Neural cell (in vitro differentiated cells): ENCODE data around the gene CFB. TPM values are rescaled to one million over a fixed set of nuclear protein-coding genes. Genes with fewer than 3 reads are reported as not detected.

Experiments
- H2AFZ ChIP-seq: fragments of 200-600, 300-800 bp; sonication (generic), shearing (Covaris generic); 2 replicates; pipeline ENCODE4 v1.6.0; 2014; ENCODE audit warnings: low read depth, mild to moderate bottlenecking, antibody characterized with exemption, low read length, moderate library complexity
- H3F3A ChIP-seq: fragments of 200-600 bp; shearing (Covaris generic); 2 replicates; pipeline ENCODE4 v1.6.1; 2016; ENCODE audit warnings: mild to moderate bottlenecking, moderate library complexity, mixed read lengths, antibody characterized with exemption, low read length; ENCODE audit not compliant: insufficient read depth, poor library complexity, severe bottlenecking
- H3K27ac ChIP-seq: fragments of 200-600, 300-800 bp; sonication (generic), shearing (Covaris generic); 2 replicates; pipeline ENCODE4 v1.5.1; 2014; ENCODE audit warnings: mild to moderate bottlenecking, low read length, moderate library complexity
- H3K27me3 ChIP-seq: fragments of 300-800, 200-600 bp; sonication (generic), shearing (Covaris generic); 2 replicates; pipeline ENCODE4 v1.6.0; 2014; ENCODE audit warnings: mild to moderate bottlenecking, low read depth, low read length, moderate library complexity; ENCODE audit not compliant: insufficient read depth
- H3K36me3 ChIP-seq: fragments of 300-800, 200-600 bp; sonication (generic), shearing (Covaris generic); 2 replicates; pipeline ENCODE4 v1.5.1; 2014; ENCODE audit warnings: mild to moderate bottlenecking, antibody characterized with exemption, low read length, moderate library complexity; ENCODE audit not compliant: insufficient read depth
- H3K4me2 ChIP-seq: fragments of 300-800, 200-600 bp; sonication (generic), shearing (Covaris generic); 2 replicates; pipeline ENCODE4 v1.6.0; 2014; ENCODE audit warnings: mild to moderate bottlenecking, low read length
- H3K4me3 ChIP-seq: fragments of 300-800, 200-600 bp; sonication (generic), shearing (Covaris generic); 2 replicates; pipeline ENCODE4 v1.5.1; 2014; ENCODE audit warnings: mild to moderate bottlenecking, low read length, moderate library complexity
- H3K79me2 ChIP-seq: fragments of 200-600 bp; shearing (Covaris generic); replicated peaks from 2 replicates; pipeline ENCODE4 v1.6.0; 2014; ENCODE audit warnings: mild to moderate bottlenecking, low read length, moderate library complexity; ENCODE audit not compliant: insufficient read depth
- H3K9ac ChIP-seq: fragments of 300-800, 200-600 bp; sonication (generic), shearing (Covaris generic); 2 replicates; pipeline ENCODE4 v1.6.1; 2016; ENCODE audit warnings: mild to moderate bottlenecking, low read length, mixed read lengths
- H3K9me2 ChIP-seq: fragments of 200-600 bp; shearing (Covaris generic); 2 replicates; pipeline ENCODE4 v1.6.1; 2016; ENCODE audit warnings: mild to moderate bottlenecking, low read length, mixed read lengths; ENCODE audit not compliant: insufficient read depth
- H3K9me3 ChIP-seq: fragments of 200-600, 300-800 bp; sonication (generic), shearing (Covaris generic); 2 replicates; pipeline ENCODE4 v1.6.1; 2016; ENCODE audit warnings: mild to moderate bottlenecking, mixed run types, low read length, moderate library complexity, mixed read lengths
- H4K20me1 ChIP-seq: fragments of 200-600 bp; shearing (Covaris generic); 2 replicates; pipeline ENCODE4 v1.6.1; 2016; ENCODE audit warnings: mild to moderate bottlenecking, mixed run types; ENCODE audit not compliant: insufficient read depth
- CTCF ChIP-seq: fragments of 450-650 bp; IDR thresholded peaks from 2 replicates; pipeline ENCODE4 v1.5.1; 2014; ENCODE audit warnings: antibody characterized with exemption, mild to moderate bottlenecking, moderate library complexity; ENCODE audit not compliant: poor library complexity, severe bottlenecking
- EP300 ChIP-seq: fragments of 450-650 bp; conservative IDR thresholded peaks from 2 replicates; pipeline ENCODE4 v1.6.1; 2014; ENCODE audit warnings: antibody characterized with exemption, mild to moderate bottlenecking, moderate library complexity; ENCODE audit not compliant: poor library complexity, severe bottlenecking
- EZH2 ChIP-seq: fragments of 200-600, 300-800 bp; shearing (Covaris generic), sonication (generic); IDR thresholded peaks from 2 replicates; pipeline ENCODE4 v1.6.1; 2014; ENCODE audit warnings: antibody characterized with exemption, low read length, borderline replicate concordance, mild to moderate bottlenecking; ENCODE audit not compliant: insufficient read depth, poor library complexity, severe bottlenecking
- MXI1 ChIP-seq: fragments of 450-650 bp; conservative IDR thresholded peaks from 2 replicates; pipeline ENCODE4 v1.6.1; 2014; ENCODE audit warnings: antibody characterized with exemption, mild to moderate bottlenecking; ENCODE audit not compliant: poor library complexity, severe bottlenecking
- POLR2AphosphoS5 ChIP-seq: IDR thresholded peaks from 2 replicates; pipeline ENCODE4 v1.6.1; 2012
- RAD21 ChIP-seq: fragments of 450-650 bp; conservative IDR thresholded peaks from 2 replicates; pipeline ENCODE4 v1.6.1; 2014; ENCODE audit warnings: antibody characterized with exemption, mild to moderate bottlenecking, moderate library complexity
- REST ChIP-seq: IDR thresholded peaks from 2 replicates; pipeline ENCODE4 v1.6.1; 2012; ENCODE audit warnings: borderline replicate concordance
- SMC3 ChIP-seq: fragments of 450-650 bp; conservative IDR thresholded peaks from 2 replicates; pipeline ENCODE4 v1.6.1; 2014; ENCODE audit warnings: antibody characterized with exemption, mild to moderate bottlenecking, moderate library complexity; ENCODE audit not compliant: poor library complexity
- TAF1 ChIP-seq: IDR thresholded peaks from 2 replicates; pipeline ENCODE4 v1.6.1; 2012; ENCODE audit warnings: low read depth
- polyA plus RNA-seq: library from polyadenylated mRNA; depleted of rRNA; stranded (reverse); fragments of >200 nt; gene quantifications from 2 replicates; pipeline ENCODE4 v1.2.3, GENCODE V29; 2014

Gene CFB
- polyA plus RNA-seq, 1 donor from 2014 or later: 0.97 TPM

GRCh38 chr6:31952890-31953289, 7.0 kb downstream of the CFB start:
- H3K79me2 ChIP-seq: peaks cover 6% of the 10 kb centered on the region
- no peak overlapping the region for H3K9ac ChIP-seq
- H2AFZ ChIP-seq: no peak overlapping the region
- no peak for TF ChIP-seq POLR2AphosphoS5
- TF ChIP-seq RAD21: no peak
- no peak for TF ChIP-seq REST
- no peak for TF ChIP-seq MXI1
- no peak for TF ChIP-seq EZH2
- TF ChIP-seq TAF1: no peak
- no peak for TF ChIP-seq SMC3
- TF ChIP-seq EP300: no peak
- TF ChIP-seq CTCF: no peak
- no peaks in the 10 kb centered on the region for H3F3A ChIP-seq
- H3K27me3 ChIP-seq: no peaks in the 10 kb centered on the region
- H3K4me3 ChIP-seq: no peak overlapping the region
- no peak overlapping the region for H3K4me2 ChIP-seq
- no peak overlapping the region for H3K27ac ChIP-seq
- H3K36me3 ChIP-seq: no peaks in the 10 kb centered on the region
- H4K20me1 ChIP-seq: no peaks in the 10 kb centered on the region
- no peaks in the 10 kb centered on the region for H3K9me2 ChIP-seq
- H3K9me3 ChIP-seq: no peaks in the 10 kb centered on the region

GRCh38 chr6:31954511-31954910, 8.6 kb downstream of the CFB start:
- H3K4me3 ChIP-seq: no peak overlapping the region
- no peak overlapping the region for H3K4me2 ChIP-seq
- H2AFZ ChIP-seq: no peak overlapping the region
- no peaks in the 10 kb centered on the region for H4K20me1 ChIP-seq
- H3K27ac ChIP-seq: no peak overlapping the region
- H3F3A ChIP-seq: no peaks in the 10 kb centered on the region
- H3K9me3 ChIP-seq: no peaks in the 10 kb centered on the region
- H3K27me3 ChIP-seq: no peaks in the 10 kb centered on the region
- H3K79me2 ChIP-seq: peaks cover 19% of the 10 kb centered on the region
- no peak overlapping the region for H3K9ac ChIP-seq
- TF ChIP-seq POLR2AphosphoS5: no peak
- TF ChIP-seq RAD21: no peak
- no peak for TF ChIP-seq CTCF
- TF ChIP-seq REST: no peak
- TF ChIP-seq SMC3: no peak
- TF ChIP-seq MXI1: no peak
- TF ChIP-seq EP300: no peak
- TF ChIP-seq TAF1: no peak
- TF ChIP-seq EZH2: no peak
- no peaks in the 10 kb centered on the region for H3K9me2 ChIP-seq
- no peaks in the 10 kb centered on the region for H3K36me3 ChIP-seq
